Stimulated activated CD4-positive, alpha-beta T cell treated with anti-CD3 and anti-CD28 coated beads, TNF-alpha, amount 100 ng/mL, for 1 hour (primary cell): ENCODE results near the gene ALOX12B.
"Not testable (repeated sequence)": the region's sequence is repeated elsewhere in the genome, so short reads cannot be mapped to it uniquely, and the experiment has no call there.

Experiments
- DNase-seq, 3 donors: peaks; one replicate each; pipeline ENCODE4 v3.0.0-alpha.2; 2020; ENCODE audit warnings: low read depth in 3 of 3, low spot score in 1 of 3

Gene ALOX12B

GRCh38 chr17:8119581-8120519, 32.3 kb upstream of the ALOX12B start:
- peak; percentile 48 to 83 (median 70) for DNase-seq

GRCh38 chr17:8118769-8119580, 31.5 kb upstream of the ALOX12B start:
- peak; percentile 50 to 76 (median 70) for DNase-seq

GRCh38 chr17:8117980-8118768, 30.7 kb upstream of the ALOX12B start, which contains the start of gene ALOXE3:
Gene ALOXE3 (minus strand): TSS chr17:8118514. CDS start chr17:8117990, 524 bp downstream.
- no peak for DNase-seq

DNA sequence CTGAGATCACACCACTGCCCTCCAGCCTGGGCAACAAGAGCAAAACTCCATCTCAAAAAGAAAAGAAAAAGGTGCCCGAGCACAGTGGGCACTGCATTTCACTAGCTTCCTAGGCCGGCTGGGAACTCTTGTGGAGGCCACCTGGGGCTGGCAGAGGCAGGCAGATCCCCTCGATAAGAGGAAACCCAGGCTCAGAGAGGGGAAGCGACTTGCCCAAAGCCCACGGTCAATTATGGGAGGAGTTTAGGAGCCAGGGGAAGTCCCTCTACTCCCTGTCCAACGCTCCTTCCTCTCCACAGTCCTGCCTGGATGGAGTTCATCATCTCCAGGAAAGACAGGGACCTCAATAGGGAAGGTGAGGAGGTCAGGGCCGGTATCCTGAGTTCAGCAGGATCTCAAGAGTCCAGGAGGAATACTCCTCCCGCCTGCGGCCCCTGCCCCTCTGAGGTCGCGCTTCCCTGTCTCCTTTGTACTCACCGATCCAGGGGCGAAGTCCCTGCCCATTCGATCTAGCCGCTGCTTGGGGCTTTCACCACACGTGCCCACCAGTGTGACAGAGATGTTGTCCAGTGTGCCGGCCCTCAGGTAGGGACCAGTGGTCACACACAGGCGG, 30.0 kb upstream of the ALOX12B start:
- DNase-seq: no peak

GRCh38 chr17:8116776-8117175, 29.3 kb upstream of the ALOX12B start:
- no peak for DNase-seq

GRCh38 chr17:8110907-8111306, 23.4 kb upstream of the ALOX12B start:
- DNase-seq: no peak

- DNase-seq: no peak
Observed at GRCh38 chr17:8110456-8110804, 22.9 kb upstream of the ALOX12B start.

- DNase-seq: peak; percentile 52 to 76 (median 65)
Observed at GRCh38 chr17:8109661-8110455, 22.3 kb upstream of the ALOX12B start.

DNA sequence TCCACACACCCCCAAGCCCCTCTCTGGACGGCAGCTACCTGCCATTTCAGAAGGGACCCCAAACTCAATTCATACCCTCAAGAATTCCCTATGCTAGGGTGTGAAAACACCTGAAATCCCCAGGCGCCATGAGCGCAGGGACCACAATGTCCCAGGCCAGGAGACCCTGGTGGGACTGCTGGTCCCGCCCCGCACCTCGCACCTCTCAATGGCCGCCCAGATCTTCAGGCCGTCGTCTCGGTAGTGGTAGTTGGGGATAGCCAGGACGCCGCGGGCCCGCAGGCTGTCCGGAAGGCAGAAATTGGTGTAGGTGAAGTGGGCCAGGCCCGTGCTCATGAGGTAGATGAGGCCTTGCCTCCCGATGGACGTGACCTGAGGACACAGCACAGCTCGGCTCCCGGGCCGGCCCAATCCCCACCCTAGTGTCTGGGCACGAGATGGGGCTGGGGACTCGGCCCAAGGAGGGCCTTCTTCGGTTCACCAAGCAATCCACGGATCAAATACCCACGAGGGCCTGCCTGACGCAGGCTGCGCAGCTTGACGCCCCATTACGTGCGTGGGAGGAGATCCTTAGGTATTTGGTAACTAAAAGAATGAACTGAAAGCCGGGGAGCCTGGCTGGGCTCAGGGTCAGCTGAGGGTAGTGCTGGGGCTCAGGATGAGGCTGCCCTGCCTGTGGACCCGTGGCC, 21.6 kb upstream of the ALOX12B start:
- no peak for DNase-seq

- not testable (repeated sequence) for DNase-seq
Observed at GRCh38 chr17:8106980-8107379, 19.5 kb upstream of the ALOX12B start.

GRCh38 chr17:8105957-8106398, 18.5 kb upstream of the ALOX12B start:
- no peak for DNase-seq

DNA sequence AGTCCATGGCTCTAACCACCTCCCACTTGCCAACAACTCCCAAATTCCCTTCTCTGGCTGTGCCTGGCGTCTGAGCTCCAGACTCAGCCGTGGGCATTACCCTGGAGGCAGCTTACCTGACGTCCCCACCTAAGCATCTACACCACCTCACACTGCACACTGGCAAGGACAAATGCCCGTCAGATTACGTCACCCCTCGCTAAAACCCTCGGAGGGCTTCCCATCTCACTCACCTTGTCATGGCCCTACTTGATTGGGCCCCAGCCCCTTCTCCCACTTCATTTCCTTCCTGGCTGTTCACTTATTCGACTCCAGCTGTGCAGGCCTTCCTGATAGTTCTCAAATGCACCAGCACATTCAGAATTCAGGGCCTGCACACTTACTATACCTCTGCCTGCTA, 17.4 kb upstream of the ALOX12B start:
- no peak for DNase-seq

GRCh38 chr17:8103549-8103948, 16.0 kb upstream of the ALOX12B start:
- DNase-seq: no peak

DNA sequence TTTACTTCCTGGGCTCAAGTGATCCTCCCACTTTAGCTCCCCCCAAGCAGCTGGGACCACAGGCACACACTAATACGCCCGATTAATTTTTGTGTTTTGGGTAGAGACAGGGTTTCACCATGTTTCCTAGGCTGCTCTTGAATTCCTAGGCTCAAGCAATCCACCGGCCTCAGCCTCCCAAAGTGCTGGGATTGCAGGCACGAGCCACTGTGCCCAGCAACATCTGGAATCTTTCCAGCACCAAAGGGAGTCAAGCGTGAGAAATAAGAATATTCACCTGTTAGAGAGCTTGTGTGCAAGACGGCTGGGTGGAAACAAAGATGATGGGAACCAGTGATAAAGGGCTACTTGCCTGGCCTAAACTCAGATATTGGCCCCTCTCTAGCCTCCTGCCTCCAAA, 14.2 kb upstream of the ALOX12B start:
- DNase-seq: no peak

DNA sequence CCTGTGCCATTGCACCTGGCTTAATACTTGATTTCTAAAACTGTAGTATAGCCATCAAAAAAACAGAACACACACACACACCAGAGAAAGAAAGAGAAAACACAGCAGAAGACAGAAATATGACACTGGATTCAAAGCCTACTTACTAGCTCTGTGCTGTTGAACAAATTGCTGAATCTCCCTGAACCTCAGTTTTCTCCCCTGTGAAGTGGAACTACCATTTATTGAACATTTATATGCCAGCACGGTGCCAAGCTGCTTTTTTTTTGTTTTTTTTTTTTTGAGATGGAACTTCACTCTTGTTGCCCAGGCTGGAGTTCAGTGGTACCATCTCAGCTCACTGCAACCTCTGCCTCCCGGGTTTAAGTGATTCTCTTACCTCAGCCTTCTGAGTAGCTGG, 13.2 kb upstream of the ALOX12B start:
- no peak for DNase-seq

GRCh38 chr17:8100111-8100510, 12.6 kb upstream of the ALOX12B start:
- no peak for DNase-seq

GRCh38 chr17:8096541-8096940, 9.0 kb upstream of the ALOX12B start:
- no peak for DNase-seq

DNA sequence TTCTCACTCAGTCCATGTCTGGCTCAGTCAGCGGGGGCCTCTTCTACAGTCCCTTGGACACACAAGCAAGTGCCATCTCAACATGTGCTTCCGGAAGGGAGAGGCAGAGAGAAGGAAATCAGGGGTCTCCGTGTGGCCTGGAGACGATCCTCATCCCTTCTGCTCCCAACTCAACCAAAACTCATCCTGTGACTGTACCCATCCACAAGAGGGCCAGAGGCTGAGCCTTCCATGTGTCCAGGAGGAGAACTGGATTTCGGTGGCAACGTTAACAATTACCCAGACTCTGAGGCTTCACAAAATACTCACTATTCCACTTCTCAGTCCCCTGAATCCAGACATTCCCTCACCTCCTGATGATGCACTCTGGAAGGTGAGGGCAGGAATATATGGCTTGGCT, 7.8 kb upstream of the ALOX12B start:
- no peak for DNase-seq

DNA sequence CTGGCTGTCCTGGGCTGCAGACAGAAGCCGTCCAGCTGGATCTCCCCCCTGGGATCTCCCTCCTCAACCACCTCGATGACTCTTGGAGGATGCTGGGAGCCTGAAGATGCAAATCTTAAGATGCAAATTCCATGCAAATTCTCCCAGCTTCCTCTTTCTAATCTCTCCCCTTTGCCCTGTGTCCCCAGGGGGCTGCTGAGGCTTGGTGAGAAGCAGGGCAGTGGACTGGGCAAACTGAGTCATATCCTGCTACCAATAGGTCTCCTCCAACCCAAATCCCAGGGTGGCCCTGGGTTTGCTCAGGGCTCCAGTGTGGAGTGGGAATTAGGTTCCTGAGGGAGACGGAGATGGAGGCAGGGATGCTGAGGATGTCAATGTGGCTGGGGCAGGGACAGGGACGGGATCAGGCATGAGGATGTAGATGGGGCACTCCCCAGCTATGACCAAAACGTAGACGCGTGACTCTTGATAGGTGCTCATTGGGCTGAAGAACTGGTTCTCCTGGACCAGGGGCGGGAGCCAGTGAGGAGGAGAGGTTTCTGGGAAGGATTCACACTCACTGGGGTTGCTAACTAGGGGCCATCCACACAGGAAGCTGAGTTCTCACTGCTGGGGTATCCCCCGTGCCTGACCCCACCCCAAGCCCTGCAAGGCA, 3.6 kb upstream of the ALOX12B start:
- no peak for DNase-seq
